ENCODE data around the gene ANKS6. TPM values are rescaled to one million over a fixed set of nuclear protein-coding genes. Genes with fewer than 3 reads are reported as not detected.
A peak's percentile ranks its signal among the peaks of the same experiment; 100 is the strongest.

The ANKS6 gene
- total RNA-seq, 4 donors from 2014 or later, result 7.0 to 37.8 (median 10.3) TPM

GRCh38 chr9:98806394-98807035, 10.2 kb upstream of the ANKS6 start:
- H3K4me1 ChIP-seq, result peaks cover 52% of the 10 kb centered on the region
- no peak overlapping the region for H3K27ac ChIP-seq
- no peaks in the 10 kb centered on the region for H3K9me3 ChIP-seq
- DNase-seq (ENCODE audit: low spot score in 2 of 2), result peak in 1 of 2 donors; percentile 55
- TF ChIP-seq POLR2AphosphoS5 (IDR thresholded peaks at IDR 0.05) (no peak), EP300 (IDR thresholded peaks at IDR 0.05) (no peak), POLR2A (IDR thresholded peaks at IDR 0.05) (no peak), CTCF (IDR thresholded peaks at IDR 0.05) (no peak)
- no peaks in the 10 kb centered on the region for H3K36me3 ChIP-seq
- H3K4me3 ChIP-seq, result peak overlapping the region; percentile 59
- 67% methylated on average over 8 of the region's 8 CpGs for WGBS
- H3K27me3 ChIP-seq, result peaks cover 15% of the 10 kb centered on the region

- peaks cover 15% of the 10 kb centered on the region for H3K27me3 ChIP-seq
- H3K27ac ChIP-seq, result no peak overlapping the region
- no peaks in the 10 kb centered on the region for H3K9me3 ChIP-seq
- peak in 1 of 2 donors; percentile 55 for DNase-seq (ENCODE audit: low spot score in 2 of 2)
- peaks cover 55% of the 10 kb centered on the region for H3K4me1 ChIP-seq
- H3K36me3 ChIP-seq, result no peaks in the 10 kb centered on the region
- H3K4me3 ChIP-seq, result no peak overlapping the region
- WGBS, result 47% methylated on average over 5 of the region's 8 CpGs
- TF ChIP-seq CTCF (IDR thresholded peaks at IDR 0.05), result no peak
- no peak for TF ChIP-seq EP300 (IDR thresholded peaks at IDR 0.05)
- no peak for TF ChIP-seq POLR2AphosphoS5 (IDR thresholded peaks at IDR 0.05)
- no peak for TF ChIP-seq POLR2A (IDR thresholded peaks at IDR 0.05)
Measured at GRCh38 chr9:98805506-98806272, 9.3 kb upstream of the ANKS6 start.

DNA sequence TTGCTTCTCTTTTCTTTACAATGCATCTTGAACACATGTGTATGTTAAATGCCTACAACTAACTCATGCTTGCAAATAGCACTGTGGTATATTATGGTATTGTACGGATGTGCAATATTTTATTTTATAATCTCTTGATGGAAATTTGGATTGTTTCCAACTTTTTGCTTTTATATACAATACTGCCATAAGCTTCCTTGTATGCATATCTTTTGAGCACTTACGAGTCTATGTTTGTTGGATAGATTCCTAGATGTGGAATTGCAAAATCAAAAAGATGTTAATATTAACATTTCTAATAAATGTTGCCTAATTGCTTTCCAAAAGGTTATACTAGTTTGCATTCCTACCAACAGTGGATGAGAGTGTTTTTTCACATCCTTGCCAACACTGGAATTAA, 7.7 kb upstream of the ANKS6 start:
- peaks cover 45% of the 10 kb centered on the region for H3K4me1 ChIP-seq
- no peak overlapping the region for H3K27ac ChIP-seq
- no peak for DNase-seq (ENCODE audit: low spot score in 2 of 2)
- no peaks in the 10 kb centered on the region for H3K9me3 ChIP-seq
- 15% methylated on average over 2 of the region's 2 CpGs for WGBS
- peaks cover 13% of the 10 kb centered on the region for H3K27me3 ChIP-seq
- no peaks in the 10 kb centered on the region for H3K36me3 ChIP-seq
- H3K4me3 ChIP-seq, result no peak overlapping the region
- TF ChIP-seq POLR2A (IDR thresholded peaks at IDR 0.05) (no peak), POLR2AphosphoS5 (IDR thresholded peaks at IDR 0.05) (no peak), EP300 (IDR thresholded peaks at IDR 0.05) (no peak), CTCF (IDR thresholded peaks at IDR 0.05) (no peak)

- DNase-seq (ENCODE audit: low spot score in 2 of 2), result no peak
- TF ChIP-seq CTCF (IDR thresholded peaks at IDR 0.05) (no peak), POLR2A (IDR thresholded peaks at IDR 0.05) (no peak), POLR2AphosphoS5 (IDR thresholded peaks at IDR 0.05) (no peak), EP300 (IDR thresholded peaks at IDR 0.05) (no peak)
- peaks cover 2% of the 10 kb centered on the region for H3K27me3 ChIP-seq
- H3K27ac ChIP-seq, result no peak overlapping the region
- 56% methylated on average over 1 of the region's 1 CpG for WGBS
- no peaks in the 10 kb centered on the region for H3K36me3 ChIP-seq
- H3K9me3 ChIP-seq, result no peaks in the 10 kb centered on the region
- no peak overlapping the region for H3K4me3 ChIP-seq
- H3K4me1 ChIP-seq, result peaks cover 27% of the 10 kb centered on the region
Measured at GRCh38 chr9:98801969-98802371, 5.6 kb upstream of the ANKS6 start.

DNA sequence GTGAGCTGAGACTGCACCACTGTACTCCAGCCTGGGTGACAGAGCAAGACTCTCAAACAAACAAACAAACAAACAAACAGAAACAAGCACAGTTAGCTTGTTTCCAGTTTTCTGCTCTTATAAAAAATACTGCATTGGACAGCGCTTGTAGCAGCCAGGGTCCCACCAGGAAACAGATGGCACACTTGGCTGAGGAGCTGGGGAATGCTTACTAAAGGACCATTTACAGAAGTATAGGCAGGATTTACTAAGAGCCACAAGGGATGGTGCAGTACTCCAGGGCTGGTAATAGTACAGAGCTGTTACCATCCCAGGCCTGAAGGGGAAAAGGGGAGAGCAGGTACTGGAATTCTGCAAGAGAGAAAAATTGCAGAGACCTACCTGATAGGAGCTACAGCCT, 5.2 kb upstream of the ANKS6 start:
- Histone ChIP-seq H3K9me3 (no peaks in the 10 kb centered on the region), H3K4me1 (peaks cover 26% of the 10 kb centered on the region), H3K27me3 (peaks cover 2% of the 10 kb centered on the region), H3K4me3 (no peak overlapping the region), H3K36me3 (no peaks in the 10 kb centered on the region), H3K27ac (no peak overlapping the region)
- no peak for DNase-seq (ENCODE audit: low spot score in 2 of 2)
- 91% methylated on average over 1 of the region's 1 CpG for WGBS
- TF ChIP-seq CTCF (IDR thresholded peaks at IDR 0.05) (no peak), POLR2A (IDR thresholded peaks at IDR 0.05) (no peak), EP300 (IDR thresholded peaks at IDR 0.05) (no peak), POLR2AphosphoS5 (IDR thresholded peaks at IDR 0.05) (no peak)
